Panc1 (cell line): ENCODE data around the gene PRUNE2. TPM values are rescaled to one million over a fixed set of nuclear protein-coding genes. Genes with fewer than 3 reads are reported as not detected.

Source experiments
- ATAC-seq: fragments of 200-7000 bp; cut with Tn5 transposase; 2 replicates; pipeline ENCODE4 v1.9.1; 2020; ENCODE audit warnings: mild to moderate bottlenecking, moderate library complexity
- BruUV-seq: library from RNA; stranded (reverse); fragments of 400-500 nt; replicated peaks from 2 replicates; lab custom pipeline; 2021; lab: Mats Ljungman, UMichigan
- CTCF ChIA-PET: fragments of 300-600 bp; sonication (Branson Sonifier 250); formaldehyde crosslinking; loops from one replicate; lab custom pipeline; 2022; ENCODE audit warnings: antibody characterized with exemption; lab: Charles Lee
- POLR2A ChIA-PET: fragments of 300-600 bp; sonication (Branson Sonifier 250); formaldehyde crosslinking; loops from one replicate; lab custom pipeline; 2022; ENCODE audit warnings: antibody characterized with exemption; lab: Charles Lee
- DNase-seq: peaks from one replicate; pipeline ENCODE4 v3.0.0-alpha.2; 2010; ENCODE audit warnings: low read depth, low spot score
- H3K27ac ChIP-seq: 2 replicates; pipeline ENCODE4 v1.5.1; 2011; ENCODE audit warnings: mild to moderate bottlenecking, low read length, inconsistent platforms
- H3K27me3 ChIP-seq: fragments of 200-500 bp; sonication (Bioruptor generic); 2 replicates; pipeline ENCODE4 v1.6.0; 2014; ENCODE audit warnings: low read length, inconsistent platforms; ENCODE audit not compliant: control insufficient read depth, insufficient read depth
- H3K36me3 ChIP-seq: fragments of 200-500 bp; sonication (Bioruptor generic); 2 replicates; pipeline ENCODE4 v1.5.1; 2014; ENCODE audit warnings: inconsistent platforms, mild to moderate bottlenecking, low read length, moderate library complexity; ENCODE audit not compliant: control insufficient read depth, insufficient read depth
- H3K4me1 ChIP-seq: 2 replicates; pipeline ENCODE4 v1.5.1; 2011; ENCODE audit warnings: inconsistent platforms, mild to moderate bottlenecking, low read length, moderate library complexity; ENCODE audit not compliant: control insufficient read depth, insufficient read depth
- H3K4me3 ChIP-seq, 2 experiments: 2 replicates each; pipeline ENCODE4 v1.5.1; 2011 to 2012; ENCODE audit warnings: low read depth in 2 of 2, low read length in 2 of 2, mild to moderate bottlenecking in 2 of 2, inconsistent platforms in 1 of 2, moderate library complexity in 1 of 2
- H3K9me3 ChIP-seq: fragments of 200-500 bp; sonication (Bioruptor generic); 2 replicates; pipeline ENCODE4 v1.5.1; 2014; ENCODE audit warnings: low read depth, mild to moderate bottlenecking, inconsistent platforms, low read length, moderate library complexity; ENCODE audit not compliant: control insufficient read depth, insufficient read depth
- CTCF ChIP-seq: fragments of 450-650 bp; IDR thresholded peaks from 2 replicates; pipeline ENCODE4 v1.5.1; 2017; ENCODE audit warnings: mild to moderate bottlenecking
- POLR2AphosphoS5 ChIP-seq: IDR thresholded peaks from 2 replicates; pipeline ENCODE4 v1.6.1; 2012; ENCODE audit warnings: mild to moderate bottlenecking, low read depth, low read length, moderate library complexity
- REST ChIP-seq, 2 experiments: IDR thresholded peaks; 2 replicates each; pipeline ENCODE4 v1.6.1; 2011 to 2012; ENCODE audit warnings: low read depth in 2 of 2, control low read depth in 1 of 2, low read length in 1 of 2, mild to moderate bottlenecking in 1 of 2, moderate library complexity in 1 of 2; ENCODE audit not compliant: insufficient read depth in 1 of 2
- SIN3A ChIP-seq: IDR thresholded peaks from 2 replicates; pipeline ENCODE4 v1.6.1; 2012; ENCODE audit warnings: low read depth, mild to moderate bottlenecking, low read length, moderate library complexity, borderline replicate concordance; ENCODE audit not compliant: insufficient read depth
- TCF7L2 ChIP-seq: IDR thresholded peaks from 2 replicates; pipeline ENCODE4 v1.6.1; 2011; ENCODE audit warnings: mild to moderate bottlenecking, low read depth, low read length, inconsistent platforms
- in situ Hi-C: cut with HindIII; loops from 2 replicates; pipeline ENCODE4 v1.10.0; 2016; ENCODE audit warnings: low sequenced_read_pairs, low pct_unique_long_range_greater_than_20kb
- intact Hi-C: fragments of 100-400 bp; cut with micrococcal nuclease; formaldehyde crosslinking; loops from one replicate; pipeline ENCODE4 v1.10.0; 2022; ENCODE audit not compliant: unreplicated experiment
- total RNA-seq: library from RNA; stranded (reverse); gene quantifications from one replicate; pipeline ENCODE4 v1.2.1, GENCODE V29; 2021; ENCODE audit not compliant: unreplicated experiment

Gene PRUNE2
- total RNA-seq, 1 experiment from 2014 or later, result 0.18 TPM

- no peak overlapping the region for H3K4me3 ChIP-seq
- H3K9me3 ChIP-seq, result no peaks in the 10 kb centered on the region; the same call in 1 of the 2 replicates
- no peak for DNase-seq
- peaks cover 3% of the 10 kb centered on the region; the same call in 1 of the 2 replicates for H3K4me1 ChIP-seq
- TF ChIP-seq SIN3A (no peak), POLR2AphosphoS5 (no peak), CTCF (no peak), TCF7L2 (no peak), REST (IDR thresholded peaks at IDR 0.05; ENCODE audit: insufficient read depth in 1 of 2, low read depth in 2 of 2, low read length in 1 of 2) (no peak)
- no peaks in the 10 kb centered on the region for H3K36me3 ChIP-seq
- BruUV-seq, result no TSS peak
- no peak for ATAC-seq
- in situ Hi-C loops (no loop called here), intact Hi-C loops (loop anchor here (5.0 to 10.0 kb wide), 2 partner anchors 50 to 87 kb away; partner anchors contain the start of gene PRUNE2)
- ChIA-PET CTCF (no interaction called here), POLR2A (no interaction called here)
- H3K27ac ChIP-seq, result peak overlapping the region; percentile 72
- H3K27me3 ChIP-seq, result no peaks in the 10 kb centered on the region
Measured at GRCh38 chr9:76817489-76817888, 88.4 kb downstream of the PRUNE2 start.

DNA sequence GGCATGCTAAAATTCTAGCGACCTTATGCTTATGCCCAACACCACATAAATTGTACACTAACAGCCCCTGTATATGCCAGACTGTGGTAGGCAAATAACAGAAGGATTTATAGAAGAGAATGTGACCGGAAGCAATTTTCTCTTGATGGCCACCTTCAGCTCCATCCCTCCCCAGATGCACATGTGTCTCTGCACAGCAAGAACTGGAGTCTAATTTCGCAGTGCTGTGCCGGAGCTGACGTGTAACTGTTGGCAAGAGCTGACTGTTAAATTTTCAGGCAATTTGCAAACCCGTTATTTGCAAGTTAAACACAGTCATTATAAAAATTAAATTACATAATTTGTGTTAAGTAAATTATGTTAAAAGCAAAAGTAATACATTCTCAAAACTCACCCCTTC, 93.3 kb downstream of the PRUNE2 start:
- ATAC-seq, result no peak
- no peak for TF ChIP-seq CTCF
- no peak for TF ChIP-seq REST (IDR thresholded peaks at IDR 0.05; ENCODE audit: insufficient read depth in 1 of 2, low read depth in 2 of 2, low read length in 1 of 2)
- no peak for TF ChIP-seq SIN3A
- no peak for TF ChIP-seq POLR2AphosphoS5
- no peak for TF ChIP-seq TCF7L2
- H3K4me1 ChIP-seq, result no peaks in the 10 kb centered on the region
- POLR2A ChIA-PET, result no interaction called here
- H3K9me3 ChIP-seq, result no peaks in the 10 kb centered on the region; the same call in 1 of the 2 replicates
- intact Hi-C loops (loop anchor here (10.0 kb wide), 1 partner anchor 92 kb away; the partner anchor contains the start of gene PRUNE2), in situ Hi-C loops (no loop called here)
- H3K36me3 ChIP-seq, result no peaks in the 10 kb centered on the region
- no peaks in the 10 kb centered on the region for H3K27me3 ChIP-seq
- no TSS peak for BruUV-seq
- no peak overlapping the region for H3K4me3 ChIP-seq
- no peak overlapping the region for H3K27ac ChIP-seq
- CTCF ChIA-PET, result no interaction called here
- no peak for DNase-seq
